IMR-90 (cell line): Measurements from ENCODE around the gene WDCP. TPM values are rescaled to one million over a fixed set of nuclear protein-coding genes. Genes with fewer than 3 reads are reported as not detected.
A peak's percentile ranks its signal among the peaks of the same experiment; 100 is the strongest.

ENCODE experiments used
- ATAC-seq: fragments of 200-7000 bp; cut with Tn5 transposase; 2 replicates; pipeline ENCODE4 v1.9.1; 2020; ENCODE audit warnings: low read depth, mild to moderate bottlenecking, moderate library complexity
- BruUV-seq: library from RNA; stranded (reverse); fragments of 400-500 nt; replicated peaks from 2 replicates; lab custom pipeline; 2021; lab: Mats Ljungman, UMichigan
- CTCF ChIA-PET: fragments of 300-600 bp; formaldehyde crosslinking; extraction: SDS; loops from one replicate; lab custom pipeline; 2021; ENCODE audit warnings: antibody characterized with exemption; lab: Yijun Ruan, JAX
- POLR2A ChIA-PET: fragments of 300-600 bp; sonication (Branson Sonifier 250); formaldehyde crosslinking; loops from one replicate; lab custom pipeline; 2022; ENCODE audit warnings: antibody characterized with exemption; ENCODE audit not compliant: unreplicated experiment; lab: Charles Lee
- DNase-seq: peaks from one replicate; pipeline ENCODE4 v3.0.0; 2013
- H2AFZ ChIP-seq: replicated peaks from 2 replicates; pipeline ENCODE3; 2013; ENCODE audit warnings: low read length, mild to moderate bottlenecking; ENCODE audit not compliant: poor library complexity
- H2AK5ac ChIP-seq: 2 replicates; pipeline ENCODE4 v1.6.1; 2013; ENCODE audit warnings: low read depth, low read length, inconsistent platforms
- H2AK9ac ChIP-seq: replicated peaks from 2 replicates; pipeline ENCODE3; 2013; ENCODE audit warnings: mild to moderate bottlenecking, low read depth, low read length, moderate library complexity; ENCODE audit not compliant: poor library complexity
- H2BK120ac ChIP-seq: 2 replicates; pipeline ENCODE4 v1.6.1; 2013; ENCODE audit warnings: low read depth, low read length, inconsistent platforms
- H2BK15ac ChIP-seq: 3 replicates; pipeline ENCODE4 v1.6.1; 2013; ENCODE audit warnings: low read depth, low read length, inconsistent platforms
- H2BK20ac ChIP-seq: 2 replicates; pipeline ENCODE4 v1.6.1; 2013; ENCODE audit warnings: low read depth, mild to moderate bottlenecking, inconsistent platforms, low read length, moderate library complexity
- H2BK5ac ChIP-seq: 2 replicates; pipeline ENCODE4 v1.6.1; 2013; ENCODE audit warnings: mild to moderate bottlenecking, low read depth, low read length, inconsistent platforms; ENCODE audit not compliant: poor library complexity, severe bottlenecking
- H3K14ac ChIP-seq: replicated peaks from 2 replicates; pipeline ENCODE4 v1.6.1; 2013; ENCODE audit warnings: low read depth, low read length, inconsistent platforms
- H3K18ac ChIP-seq: 2 replicates; pipeline ENCODE4 v1.6.1; 2013; ENCODE audit warnings: low read depth, low read length, control low read depth
- H3K23ac ChIP-seq: 2 replicates; pipeline ENCODE4 v1.6.1; 2013; ENCODE audit warnings: low read depth, low read length, inconsistent platforms
- H3K27ac ChIP-seq: 2 replicates; pipeline ENCODE4 v1.5.1; 2013; ENCODE audit warnings: mild to moderate bottlenecking, control low read depth, low read length; ENCODE audit not compliant: insufficient read depth
- H3K27me3 ChIP-seq: 2 replicates; pipeline ENCODE4 v1.6.1; 2013; ENCODE audit warnings: low read length; ENCODE audit not compliant: control insufficient read depth, insufficient read depth
- H3K36me3 ChIP-seq: 2 replicates; pipeline ENCODE4 v1.6.1; 2013; ENCODE audit warnings: low read length, mixed read lengths; ENCODE audit not compliant: control insufficient read depth, insufficient read depth
- H3K4ac ChIP-seq: 2 replicates; pipeline ENCODE4 v1.6.1; 2013; ENCODE audit warnings: low read depth, low read length, inconsistent platforms
- H3K4me1 ChIP-seq: 2 replicates; pipeline ENCODE4 v1.6.1; 2013; ENCODE audit warnings: low read length, mixed read lengths; ENCODE audit not compliant: control insufficient read depth, insufficient read depth
- H3K4me2 ChIP-seq: 2 replicates; pipeline ENCODE4 v1.6.1; 2013; ENCODE audit warnings: low read depth, mild to moderate bottlenecking, control low read depth, low read length, moderate library complexity
- H3K4me3 ChIP-seq: 2 replicates; pipeline ENCODE4 v1.5.1; 2013; ENCODE audit warnings: low read depth, mild to moderate bottlenecking, control low read depth, low read length, moderate library complexity; ENCODE audit not compliant: insufficient read depth
- H3K56ac ChIP-seq: 2 replicates; pipeline ENCODE4 v1.6.1; 2013; ENCODE audit warnings: low read length, inconsistent platforms; ENCODE audit not compliant: insufficient read depth; ENCODE audit errors: extremely low read depth
- H3K79me1 ChIP-seq, 2 experiments: 2 replicates each; pipeline ENCODE4 v1.6.1; 2013; ENCODE audit warnings: low read length in 2 of 2, inconsistent platforms in 1 of 2, low read depth in 1 of 2
- H3K9ac ChIP-seq: 2 replicates; pipeline ENCODE4 v1.6.1; 2013; ENCODE audit warnings: low read depth, low read length, control low read depth
- H3K9me1 ChIP-seq: 2 replicates; pipeline ENCODE4 v1.6.1; 2013; ENCODE audit warnings: low read length, inconsistent platforms; ENCODE audit not compliant: insufficient read depth
- H3K9me3 ChIP-seq: 2 replicates; pipeline ENCODE4 v1.6.1; 2013; ENCODE audit warnings: low read length; ENCODE audit not compliant: control insufficient read depth, insufficient read depth
- H4K20me1 ChIP-seq: 2 replicates; pipeline ENCODE4 v1.6.1; 2013; ENCODE audit warnings: low read length, inconsistent platforms; ENCODE audit not compliant: insufficient read depth
- H4K5ac ChIP-seq: 2 replicates; pipeline ENCODE4 v1.6.1; 2013; ENCODE audit warnings: mild to moderate bottlenecking, low read depth, low read length, control low read depth
- H4K8ac ChIP-seq, 2 experiments: 2 replicates each; pipeline ENCODE4 v1.6.1; 2013; ENCODE audit warnings: low read depth in 2 of 2, low read length in 2 of 2, control low read depth in 1 of 2, inconsistent platforms in 1 of 2
- H4K91ac ChIP-seq: 2 replicates; pipeline ENCODE4 v1.6.1; 2013; ENCODE audit warnings: low read depth, low read length, inconsistent platforms; ENCODE audit not compliant: insufficient read depth
- BHLHE40 ChIP-seq: fragments of 150-350 bp; IDR thresholded peaks from 2 replicates; pipeline ENCODE4 v1.6.1; 2016; ENCODE audit warnings: mild to moderate bottlenecking, low read depth, low read length
- CEBPB ChIP-seq: IDR thresholded peaks from 2 replicates; pipeline ENCODE4 v1.6.1; 2012; ENCODE audit warnings: low read depth, low read length, improper control_type of control experiment
- CHD1 ChIP-seq: IDR thresholded peaks from 2 replicates; pipeline ENCODE4 v1.6.1; 2012; ENCODE audit warnings: low read depth, low read length, improper control_type of control experiment
- FOS ChIP-seq: fragments of 150-350 bp; IDR thresholded peaks from 2 replicates; pipeline ENCODE4 v1.6.1; 2016; ENCODE audit warnings: low read depth, low read length
- MAFK ChIP-seq: IDR thresholded peaks from 2 replicates; pipeline ENCODE4 v1.6.1; 2012; ENCODE audit warnings: low read depth, low read length, improper control_type of control experiment
- NFE2L2 ChIP-seq: fragments of 150-350 bp; IDR thresholded peaks from 2 replicates; pipeline ENCODE4 v1.6.1; 2016; ENCODE audit warnings: low read depth, mild to moderate bottlenecking, low read length
- RAD21 ChIP-seq: IDR thresholded peaks from 2 replicates; pipeline ENCODE4 v1.6.1; 2012; ENCODE audit warnings: low read length, improper control_type of control experiment
- RCOR1 ChIP-seq: IDR thresholded peaks from 2 replicates; pipeline ENCODE4 v1.6.1; 2012; ENCODE audit warnings: mild to moderate bottlenecking, low read length, improper control_type of control experiment; ENCODE audit not compliant: insufficient replicate concordance
- RFX5 ChIP-seq: IDR thresholded peaks from 2 replicates; pipeline ENCODE4 v1.8.0; 2012; ENCODE audit warnings: low read depth, mild to moderate bottlenecking, low read length, moderate library complexity
- SMC3 ChIP-seq: fragments of 150-350 bp; IDR thresholded peaks from 2 replicates; pipeline ENCODE4 v1.6.1; 2016; ENCODE audit warnings: low read depth, mild to moderate bottlenecking, antibody characterized with exemption, low read length, moderate library complexity
- USF2 ChIP-seq: fragments of 150-350 bp; IDR thresholded peaks from 2 replicates; pipeline ENCODE4 v1.6.1; 2017; ENCODE audit warnings: mild to moderate bottlenecking, antibody characterized with exemption, low read length, low read depth
- WGBS, 2 experiments: methylation state at CpG; one replicate each; pipeline versions ENCODE4 v1.1.5 to v1.1.7; 2013; ENCODE audit warnings: missing lambda C conversion rate in 2 of 2; ENCODE audit not compliant: insufficient read length in 1 of 2; ENCODE audit errors: extremely low coverage in 2 of 2; 5-methylcytosine and 5-hydroxymethylcytosine counted together
- dilution Hi-C: fragments of 300-500 bp; cut with HindIII; formaldehyde crosslinking; loops from one replicate; pipeline ENCODE4 v1.14.3; 2018; ENCODE audit warnings: low sequenced_read_pairs; ENCODE audit not compliant: unreplicated experiment
- in situ Hi-C: fragments of 300-500 bp; cut with MboI; formaldehyde crosslinking; loops from 3 replicates; pipeline ENCODE4 v1.14.3; 2019; ENCODE audit warnings: low sequenced_read_pairs, inconsistent platforms, mixed read lengths
- intact Hi-C: fragments of 100-400 bp; cut with micrococcal nuclease; formaldehyde crosslinking; loops from 2 replicates; pipeline ENCODE4 v1.10.0; 2022
- polyA plus RNA-seq, 3 experiments: library from polyadenylated mRNA; depleted of rRNA; stranded (reverse); fragments of >200 nt; gene quantifications; 2 replicates each; pipeline ENCODE4 v1.2.3, GENCODE V29; 2012; ENCODE audit warnings: low replicate concordance in 1 of 3
- total RNA-seq: library from RNA; depleted of rRNA; stranded (reverse); fragments of >200 nt; gene quantifications from 2 replicates; pipeline ENCODE4 v1.2.3, GENCODE V29; 2012
- TF ChIP-seq, protein P1 (sequence below): fragments of 150-350 bp; IDR thresholded peaks from 2 replicates; pipeline ENCODE4 v1.6.1; 2016; ENCODE audit warnings: low read depth, mild to moderate bottlenecking, low read length, moderate library complexity, borderline replicate concordance

WDCP gene
- total and polyA plus RNA-seq, 2 of the 4 experiments (the other 2 are of a cell fraction): 6.8 to 18.6 TPM

GRCh38 chr2:24038786-24039499 lies 8.2 kb downstream of the WDCP start:
- Histone ChIP-seq H2AFZ (peak overlapping the region; percentile 33), H2BK20ac (no peak overlapping the region), H4K8ac (no peak overlapping the region), H3K9ac (no peak overlapping the region), H3K27ac (no peak overlapping the region), H2BK15ac (no peak overlapping the region), H4K91ac (no peak overlapping the region), H2BK5ac (no peak overlapping the region), H2BK120ac (no peak overlapping the region), H3K4ac (no peak overlapping the region), H3K9me3 (no peaks in the 10 kb centered on the region), H3K79me1 (peaks cover 10 to 31% of the 10 kb centered on the region in 2 experiments; a peak in 3 of 4 replicates), H3K56ac (no peak overlapping the region), H3K4me2 (no peak overlapping the region), H3K27me3 (no peaks in the 10 kb centered on the region), H3K14ac (no peak overlapping the region), H3K23ac (no peak overlapping the region), H3K36me3 (peaks cover 11% of the 10 kb centered on the region), H3K4me3 (no peak overlapping the region), H2AK5ac (no peak overlapping the region), H2AK9ac (peak overlapping the region; percentile 61), H4K5ac (no peak overlapping the region), H4K20me1 (no peaks in the 10 kb centered on the region), H3K18ac (no peak overlapping the region), H3K4me1 (no peaks in the 10 kb centered on the region), H3K9me1 (peaks cover 5% of the 10 kb centered on the region; the same call in 1 of the 2 replicates)
- intact Hi-C loops: no loop called here
- no peak for ATAC-seq
- DNase-seq: no peak
- ChIA-PET CTCF (no interaction called here), POLR2A (no interaction called here)
- no TSS peak for BruUV-seq
- dilution Hi-C loops: no loop called here
- TF ChIP-seq CEBPB: no peak
- no peak for TF ChIP-seq FOS
- TF ChIP-seq, protein P1, sequence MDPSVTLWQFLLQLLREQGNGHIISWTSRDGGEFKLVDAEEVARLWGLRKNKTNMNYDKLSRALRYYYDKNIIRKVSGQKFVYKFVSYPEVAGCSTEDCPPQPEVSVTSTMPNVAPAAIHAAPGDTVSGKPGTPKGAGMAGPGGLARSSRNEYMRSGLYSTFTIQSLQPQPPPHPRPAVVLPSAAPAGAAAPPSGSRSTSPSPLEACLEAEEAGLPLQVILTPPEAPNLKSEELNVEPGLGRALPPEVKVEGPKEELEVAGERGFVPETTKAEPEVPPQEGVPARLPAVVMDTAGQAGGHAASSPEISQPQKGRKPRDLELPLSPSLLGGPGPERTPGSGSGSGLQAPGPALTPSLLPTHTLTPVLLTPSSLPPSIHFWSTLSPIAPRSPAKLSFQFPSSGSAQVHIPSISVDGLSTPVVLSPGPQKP: no peak
- TF ChIP-seq MAFK: no peak
- no peak for TF ChIP-seq RCOR1
- no peak for TF ChIP-seq NFE2L2
- TF ChIP-seq USF2: no peak
- no peak for TF ChIP-seq RAD21
- no peak for TF ChIP-seq SMC3
- no peak for TF ChIP-seq RFX5
- TF ChIP-seq BHLHE40: no peak
- no peak for TF ChIP-seq CHD1
- in situ Hi-C loops: no loop called here
- WGBS, 2 experiments: 78% methylated on average over 3 of the region's 9 CpGs; no CpG with 5 or more reads in 1 of the 2 experiments
